ENCODE results near the gene MAN1A1. TPM values are rescaled to one million over a fixed set of nuclear protein-coding genes. Genes with fewer than 3 reads are reported as not detected.

Gene MAN1A1
- total RNA-seq, 1 donor from 2014 or later: 19.7 TPM

DNA sequence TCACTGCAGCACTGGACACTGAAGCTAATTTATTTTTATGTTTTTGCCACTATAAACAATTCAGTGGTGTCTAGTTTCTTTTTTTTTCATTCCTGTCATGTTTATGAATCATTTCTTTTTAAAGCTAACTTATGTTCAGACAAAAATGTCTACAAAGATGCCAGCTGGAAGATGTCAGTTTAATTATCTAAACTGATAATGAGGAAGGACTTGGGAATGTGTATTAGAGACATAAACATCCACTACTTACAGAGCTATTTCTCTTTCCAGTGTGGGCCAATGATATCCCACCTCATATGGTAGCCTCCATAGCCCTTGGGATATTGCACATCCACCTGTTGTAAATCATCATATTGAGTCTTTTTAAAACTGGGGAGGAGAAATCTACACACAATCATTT, 139.0 kb downstream of the MAN1A1 start:
- H3K36me3 ChIP-seq: no peaks in the 10 kb centered on the region
- no peak for TF ChIP-seq CTCF (IDR thresholded peaks at IDR 0.05; ENCODE audit: borderline replicate concordance)
- DNase-seq: no peak
- H3K27ac ChIP-seq (replicated peaks): no peak overlapping the region
- no peaks in the 10 kb centered on the region for H3K9me3 ChIP-seq (replicated peaks)
- no peaks in the 10 kb centered on the region for H3K27me3 ChIP-seq (ENCODE audit: low read depth)
- no peak overlapping the region for H3K4me3 ChIP-seq
- H3K4me1 ChIP-seq: peaks cover 5% of the 10 kb centered on the region
- intact Hi-C loops (cut with micrococcal nuclease): no loop called here

DNA sequence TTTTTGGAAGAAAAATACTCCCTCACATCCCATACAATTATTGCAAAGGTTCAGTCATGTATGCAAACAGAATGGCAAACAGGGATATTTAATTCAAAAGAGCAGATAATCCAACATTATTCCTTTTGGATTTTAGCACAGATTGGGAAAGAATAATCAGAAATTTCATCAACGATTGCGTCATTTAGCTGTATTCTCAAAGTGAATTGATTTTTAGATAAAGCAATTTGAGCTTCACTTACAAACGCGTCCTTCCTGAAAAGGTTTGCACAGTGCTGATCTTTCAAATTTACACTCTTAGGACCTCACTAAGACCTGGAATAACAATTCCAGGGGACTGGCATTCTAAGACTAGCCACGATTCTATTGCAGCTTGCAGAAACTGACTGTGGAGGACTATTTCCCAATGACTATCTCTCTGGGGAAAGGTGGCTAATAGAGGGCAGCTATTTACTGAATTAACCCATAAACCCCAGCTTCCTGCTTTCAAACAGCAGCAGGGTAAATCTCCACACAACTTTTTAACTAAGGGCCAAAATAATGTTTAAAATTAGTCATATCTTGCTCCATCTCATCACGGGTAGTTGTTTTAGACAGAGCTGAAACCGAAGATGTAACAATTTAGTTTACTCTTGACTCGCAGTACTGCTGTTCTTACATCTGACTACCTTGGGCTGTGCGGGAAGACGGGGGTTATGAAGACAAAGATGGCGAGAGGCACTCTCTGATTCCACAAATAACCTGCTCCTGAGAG, 139.9 kb downstream of the MAN1A1 start:
- Histone ChIP-seq H3K4me1 (no peaks in the 10 kb centered on the region), H3K27ac (replicated peaks) (no peak overlapping the region)

GRCh38 chr6:119207971-119208725, 141.4 kb downstream of the MAN1A1 start:
- H3K4me3 ChIP-seq: no peak overlapping the region
- DNase-seq: no peak
- no peaks in the 10 kb centered on the region for H3K27me3 ChIP-seq (ENCODE audit: low read depth)
- H3K9me3 ChIP-seq (replicated peaks): no peaks in the 10 kb centered on the region
- intact Hi-C loops (cut with micrococcal nuclease): no loop called here
- no peak overlapping the region for H3K27ac ChIP-seq (replicated peaks)
- H3K4me1 ChIP-seq: no peaks in the 10 kb centered on the region
- no peak for TF ChIP-seq CTCF (IDR thresholded peaks at IDR 0.05; ENCODE audit: borderline replicate concordance)
- H3K36me3 ChIP-seq: peaks cover 17% of the 10 kb centered on the region

More for the DNA sequence above, 139.9 kb downstream of the MAN1A1 start:
- Histone ChIP-seq H3K9me3 (replicated peaks) (no peaks in the 10 kb centered on the region), H3K4me3 (no peak overlapping the region), H3K36me3 (peaks cover 3% of the 10 kb centered on the region), H3K27me3 (ENCODE audit: low read depth) (no peaks in the 10 kb centered on the region)
- no peak for DNase-seq
- intact Hi-C loops (cut with micrococcal nuclease): no loop called here
- TF ChIP-seq CTCF (IDR thresholded peaks at IDR 0.05; ENCODE audit: borderline replicate concordance): no peak

- Histone ChIP-seq H3K27me3 (ENCODE audit: low read depth) (no peaks in the 10 kb centered on the region), H3K4me3 (no peak overlapping the region)
Measured at GRCh38 chr6:119207327-119207726, 142.2 kb downstream of the MAN1A1 start.

More at GRCh38 chr6:119207327-119207726, 142.2 kb downstream of the MAN1A1 start:
- Histone ChIP-seq H3K27ac (replicated peaks) (no peak overlapping the region), H3K9me3 (replicated peaks) (no peaks in the 10 kb centered on the region), H3K4me1 (no peaks in the 10 kb centered on the region), H3K36me3 (peaks cover 26% of the 10 kb centered on the region)
- no peak for TF ChIP-seq CTCF (IDR thresholded peaks at IDR 0.05; ENCODE audit: borderline replicate concordance)
- no peak for DNase-seq
- intact Hi-C loops (cut with micrococcal nuclease): no loop called here

All from left ventricle myocardium inferior (tissue), 1 donor.